Stimulated activated CD8-positive, alpha-beta memory T cell treated with anti-CD3 and anti-CD28 coated beads, Interleukin-7, amount 100 ng/mL, for 24 hours (primary cell): ENCODE results near the gene TENT5C.

Source experiments
- DNase-seq: peaks from one replicate; pipeline ENCODE4 v3.0.0-alpha.2; 2020; ENCODE audit warnings: low read depth

The TENT5C gene

GRCh38 chr1:117592155-117592554, 13.7 kb upstream of the TENT5C start:
- DNase-seq = no peak

GRCh38 chr1:117594261-117594990, 11.4 kb upstream of the TENT5C start:
- DNase-seq = no peak

- DNase-seq = no peak
Measured at GRCh38 chr1:117596023-117596720, 9.7 kb upstream of the TENT5C start.

GRCh38 chr1:117598489-117598888, 7.4 kb upstream of the TENT5C start:
- DNase-seq = no peak

GRCh38 chr1:117599286-117600221, 6.3 kb upstream of the TENT5C start:
- no peak for DNase-seq

- DNase-seq = no peak
Measured at GRCh38 chr1:117600325-117600943, 5.4 kb upstream of the TENT5C start.

GRCh38 chr1:117600966-117601365, 4.9 kb upstream of the TENT5C start:
- no peak for DNase-seq

GRCh38 chr1:117602862-117603261, 3.0 kb upstream of the TENT5C start:
- DNase-seq = no peak

- DNase-seq = no peak
Measured at GRCh38 chr1:117605164-117605773, 579 bp upstream of the TENT5C start.

- DNase-seq = no peak
Measured at GRCh38 chr1:117606649-117607430, 992 bp downstream of the TENT5C start.

GRCh38 chr1:117607471-117607870, 1.6 kb downstream of the TENT5C start:
- no peak for DNase-seq

- DNase-seq = no peak
Measured at GRCh38 chr1:117608115-117608615, 2.3 kb downstream of the TENT5C start.

- DNase-seq = no peak
Measured at GRCh38 chr1:117608758-117609157, 2.9 kb downstream of the TENT5C start.

GRCh38 chr1:117609471-117609911, 3.6 kb downstream of the TENT5C start:
- DNase-seq = no peak

- DNase-seq = no peak
Measured at GRCh38 chr1:117610036-117610435, 4.2 kb downstream of the TENT5C start.

- DNase-seq = no peak
Measured at GRCh38 chr1:117611121-117611601, 5.3 kb downstream of the TENT5C start.

GRCh38 chr1:117611894-117612483, 6.1 kb downstream of the TENT5C start:
- no peak for DNase-seq

- no peak for DNase-seq
Measured at GRCh38 chr1:117612517-117613248, 6.8 kb downstream of the TENT5C start.

GRCh38 chr1:117613249-117613968, 7.6 kb downstream of the TENT5C start:
- DNase-seq = no peak
